GM21717 (cell line): ENCODE results near the gene NOTCH2NLA.
"Not testable (repeated sequence)": the region's sequence is repeated elsewhere in the genome, so short reads cannot be mapped to it uniquely, and the experiment has no call there.

Experiments used
- ATAC-seq: cut with Tn5 transposase; IDR thresholded peaks from one replicate; pipeline ENCODE4 v1.9.1; 2021; ENCODE audit warnings: mild to moderate bottlenecking, moderate library complexity; ENCODE audit not compliant: unreplicated experiment

The NOTCH2NLA gene

GRCh38 chr1:146228710-146229477 is at the start of gene NOTCH2NLA:
TSS of gene NOTCH2NLA (minus strand) at chr1:146229021. CDS start at chr1:146189337, 39,684 bp downstream.
- not testable (repeated sequence) for ATAC-seq

- peak; percentile 50 for ATAC-seq
These were observed 49.5 kb upstream of the NOTCH2NLA start for GRCh38 chr1:146278346-146278745.

DNA sequence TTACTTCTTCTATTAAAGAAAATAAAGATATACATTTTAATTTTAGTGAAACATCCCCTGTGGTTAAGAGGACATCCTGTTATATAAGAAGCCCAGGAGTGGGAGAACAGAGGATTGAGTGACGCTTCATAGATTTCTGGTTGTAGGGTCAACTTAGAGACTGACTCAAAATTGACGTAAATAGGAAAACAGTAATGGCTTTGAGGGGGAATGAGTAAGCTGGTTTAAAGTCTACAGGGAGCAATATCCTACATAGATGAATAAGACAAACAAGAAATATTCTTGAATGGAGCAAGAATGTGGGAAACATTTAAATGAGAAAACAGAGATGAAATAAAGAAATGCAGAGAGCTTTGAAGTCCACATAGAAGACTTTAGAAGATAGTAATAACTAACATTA is 48.3 kb upstream of the NOTCH2NLA start:
- ATAC-seq = not testable (repeated sequence)

DNA sequence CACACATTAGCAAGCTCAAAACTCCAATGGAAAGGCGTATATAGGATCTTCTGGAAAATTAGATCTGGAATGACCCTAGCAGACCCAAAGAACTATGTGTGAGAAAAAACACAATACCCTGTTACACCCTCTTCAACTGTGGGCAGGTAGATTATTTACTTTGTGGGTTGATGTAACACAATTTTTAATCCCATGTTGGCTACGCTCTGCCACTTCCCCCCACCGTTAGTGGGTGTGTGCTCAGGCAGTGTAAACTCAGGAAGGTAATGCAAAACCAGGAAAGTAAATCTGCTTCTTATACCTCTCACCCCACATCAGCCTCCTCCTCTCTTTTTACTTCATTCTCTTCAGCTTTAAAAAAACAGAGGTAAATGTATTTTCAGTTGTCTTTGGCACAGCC is 45.3 kb upstream of the NOTCH2NLA start:
- not testable (repeated sequence) for ATAC-seq

DNA sequence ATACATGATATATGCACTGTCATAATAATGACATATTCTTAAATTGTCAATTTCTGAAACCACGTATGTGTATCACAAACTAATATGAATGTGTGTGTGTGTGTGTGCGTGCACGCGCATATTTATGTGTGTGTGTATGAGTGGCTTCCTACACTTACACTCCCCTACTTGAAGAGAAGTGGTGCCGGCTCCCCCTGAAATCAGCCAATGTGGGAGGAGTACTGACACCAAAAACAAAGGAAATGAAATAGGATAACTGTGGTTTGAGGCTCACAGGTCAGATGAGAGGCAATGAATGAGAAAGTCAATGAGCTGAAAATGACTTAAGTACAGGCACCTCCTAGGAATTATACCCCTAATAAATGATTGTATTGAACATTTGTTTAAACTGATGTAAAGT is 44.4 kb upstream of the NOTCH2NLA start:
- not testable (repeated sequence) for ATAC-seq

- ATAC-seq = not testable (repeated sequence)
These were observed 43.9 kb upstream of the NOTCH2NLA start for GRCh38 chr1:146272734-146273133.

DNA sequence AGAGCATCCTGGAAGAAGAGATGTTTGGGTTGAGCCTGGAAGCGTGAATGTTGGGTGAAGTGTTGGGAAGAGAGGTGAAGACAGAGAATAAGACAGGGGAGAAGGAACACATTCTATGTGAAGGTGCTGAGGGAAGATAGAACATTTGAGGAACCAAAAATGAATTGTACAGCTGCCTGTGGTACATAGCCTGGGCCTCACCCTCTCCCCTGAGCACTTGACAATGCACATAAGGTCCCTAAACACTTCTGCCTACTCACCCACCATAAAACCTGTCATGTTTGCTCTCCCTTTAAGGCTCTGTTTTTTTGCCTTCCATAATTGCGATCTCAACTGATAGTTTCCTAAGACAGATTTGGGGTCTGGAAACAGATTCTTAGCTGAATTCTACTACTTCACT is 43.2 kb upstream of the NOTCH2NLA start:
- not testable (repeated sequence) for ATAC-seq

GRCh38 chr1:146270129-146270528 is 41.3 kb upstream of the NOTCH2NLA start:
- ATAC-seq = not testable (repeated sequence)

- ATAC-seq = not testable (repeated sequence)
These were observed 37.4 kb upstream of the NOTCH2NLA start for GRCh38 chr1:146266179-146266748.

- not testable (repeated sequence) for ATAC-seq
These were observed 35.9 kb upstream of the NOTCH2NLA start for GRCh38 chr1:146264761-146265160.

GRCh38 chr1:146260006-146260730 is 31.3 kb upstream of the NOTCH2NLA start:
- not testable (repeated sequence) for ATAC-seq

- ATAC-seq = not testable (repeated sequence)
These were observed 29.3 kb upstream of the NOTCH2NLA start for GRCh38 chr1:146257992-146258552.

- not testable (repeated sequence) for ATAC-seq
These were observed 25.9 kb upstream of the NOTCH2NLA start for GRCh38 chr1:146254569-146255197.

- not testable (repeated sequence) for ATAC-seq
These were observed 24.5 kb upstream of the NOTCH2NLA start for GRCh38 chr1:146253249-146253855.

DNA sequence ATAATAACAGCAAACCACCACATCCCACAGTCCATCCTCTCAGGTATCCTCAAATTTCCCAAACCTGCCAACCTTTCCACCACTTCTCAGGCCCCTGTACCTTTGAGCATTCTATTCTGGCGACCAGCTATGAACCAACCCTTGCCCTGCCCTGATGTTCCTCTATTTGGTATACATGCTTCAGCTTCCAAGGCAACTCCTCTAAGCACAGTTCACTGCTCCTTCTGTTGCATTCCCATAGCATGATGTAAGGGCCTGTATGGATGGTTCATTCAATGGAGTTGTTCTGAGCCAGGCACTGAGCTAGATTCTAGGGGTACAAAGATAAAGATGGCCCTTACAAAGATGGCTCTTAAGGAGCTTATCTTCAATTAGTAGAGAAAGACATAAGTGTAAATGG is 22.7 kb upstream of the NOTCH2NLA start:
- ATAC-seq = not testable (repeated sequence)

DNA sequence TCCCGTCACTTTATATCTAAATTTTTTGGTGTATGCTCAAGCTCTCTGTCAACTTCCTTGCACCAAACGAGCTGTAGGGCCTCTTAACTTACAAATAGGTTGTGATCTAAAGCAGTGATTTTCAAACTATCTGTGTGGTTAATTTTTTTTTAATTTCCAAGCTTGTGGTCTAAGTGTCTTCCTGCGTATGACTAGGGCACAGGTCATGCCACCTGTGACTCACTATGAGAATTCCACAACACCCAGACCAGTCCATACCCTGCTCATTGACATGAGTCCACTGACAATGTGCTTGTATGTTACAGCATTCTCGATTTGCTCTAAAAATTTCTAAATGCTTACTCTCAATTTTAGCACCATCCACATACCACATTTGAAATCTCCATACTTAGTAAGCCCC is 19.8 kb upstream of the NOTCH2NLA start:
- not testable (repeated sequence) for ATAC-seq

DNA sequence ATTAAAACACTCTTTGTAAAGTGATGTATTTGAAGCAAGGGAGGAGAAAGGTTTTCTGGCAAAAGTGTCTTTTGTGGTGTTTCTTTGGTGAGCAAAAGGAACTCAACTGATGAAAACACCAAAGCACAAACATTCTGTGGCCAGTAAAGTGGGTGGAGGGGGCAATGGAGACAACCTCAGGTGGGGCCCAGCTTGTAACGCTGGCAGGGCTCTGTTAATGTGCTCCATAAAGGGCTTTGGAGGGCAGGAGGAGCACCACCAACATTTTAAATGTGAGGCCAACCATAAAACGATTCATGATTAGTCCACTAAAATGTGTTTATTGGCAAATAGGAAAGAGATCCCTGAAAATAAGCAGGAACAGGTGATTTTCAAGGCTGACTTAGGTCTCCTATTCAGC is 7.8 kb upstream of the NOTCH2NLA start:
- ATAC-seq = not testable (repeated sequence)

GRCh38 chr1:146236026-146236601 is 7.3 kb upstream of the NOTCH2NLA start:
- not testable (repeated sequence) for ATAC-seq

DNA sequence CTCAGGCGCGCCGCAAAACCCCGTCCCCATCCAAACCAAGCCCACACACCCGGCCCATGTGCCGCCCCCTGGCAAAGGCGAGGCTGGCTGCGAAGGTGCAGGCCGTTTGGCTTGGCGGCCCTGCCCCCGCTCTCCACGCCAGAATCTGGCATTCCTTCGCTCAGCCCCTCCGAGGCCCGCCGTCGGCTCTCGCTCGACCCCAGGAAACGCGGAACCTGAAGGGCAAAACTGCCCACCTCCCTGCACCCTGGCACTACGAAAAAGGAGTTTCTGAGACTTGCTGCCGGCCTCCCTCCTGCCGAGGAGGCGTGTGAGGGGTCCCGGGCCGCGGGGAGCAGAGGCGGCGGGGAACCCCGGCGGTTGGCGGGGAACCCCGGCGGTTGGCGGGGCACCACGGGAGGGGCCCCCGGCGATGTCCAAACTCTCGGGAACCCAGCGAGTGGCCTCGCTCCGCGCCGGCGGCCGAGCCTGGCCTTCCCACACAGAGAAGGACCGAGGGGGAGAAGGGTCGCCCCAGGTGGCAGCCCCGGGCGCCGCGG is 608 bp downstream of the NOTCH2NLA start:
- not testable (repeated sequence) for ATAC-seq

DNA sequence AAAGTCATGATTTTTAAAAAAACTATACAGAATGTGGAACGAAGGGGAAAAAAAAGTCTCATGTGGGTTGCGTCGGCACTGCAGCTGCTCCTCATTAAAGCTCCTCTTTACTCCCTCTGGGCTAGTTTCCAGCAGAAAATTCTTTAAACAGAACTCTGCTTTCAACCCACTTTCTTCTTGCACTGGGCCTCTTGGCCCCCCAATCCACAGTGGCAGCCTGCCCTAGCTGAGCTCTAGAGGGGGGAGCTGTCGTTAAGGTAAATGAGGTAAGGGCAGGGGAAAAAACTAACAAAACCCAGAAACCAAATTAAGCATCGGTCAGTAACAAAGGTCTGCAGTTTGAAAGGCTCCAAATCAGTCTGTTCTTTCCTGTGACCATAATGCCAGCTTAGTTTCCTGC is 54.3 kb downstream of the NOTCH2NLA start:
- not testable (repeated sequence) for ATAC-seq
